22Rv1 (cell line): ENCODE data around the gene ALDH9A1.

ENCODE experiments used
- CTCF ChIP-seq: fragments of 450-650 bp; IDR thresholded peaks from 2 replicates; pipeline ENCODE4 v1.5.1; 2017; ENCODE audit warnings: mild to moderate bottlenecking
- ZFX ChIP-seq: fragments of 450-650 bp; IDR thresholded peaks from 2 replicates; pipeline ENCODE4 v1.6.1; 2017; ENCODE audit warnings: antibody characterized with exemption, borderline replicate concordance

DNA sequence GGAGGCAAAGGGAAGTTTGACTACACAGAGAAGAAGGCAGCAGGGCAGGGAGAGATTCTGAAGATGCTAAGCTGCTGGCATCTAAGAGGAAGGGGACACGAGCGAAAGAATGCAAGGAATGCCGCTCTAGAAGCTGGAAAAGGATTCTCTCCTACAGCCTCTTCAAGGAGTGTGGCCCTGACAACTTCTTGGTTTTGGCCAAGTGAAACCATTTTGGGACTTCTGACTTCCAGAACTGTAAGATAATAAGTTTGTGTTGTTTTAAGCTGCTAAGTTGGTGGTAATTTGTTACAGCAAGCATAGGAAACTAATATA, 38.8 kb downstream of the ALDH9A1 start:
- TF ChIP-seq CTCF, result no peak
- no peak for TF ChIP-seq ZFX
